ENCODE results near the gene PPA2. TPM values are rescaled to one million over a fixed set of nuclear protein-coding genes. Genes with fewer than 3 reads are reported as not detected.

PPA2 gene
- total RNA-seq, 1 experiment from 2014 or later: 76.4 TPM

GRCh38 chr4:105510245-105510644 is 36.4 kb upstream of the PPA2 start:
- no peak overlapping the region for H2BK15ac ChIP-seq (ENCODE audit: low read depth, low read length)
- H3K23me2 ChIP-seq (ENCODE audit: insufficient read length, low read depth, low read length, poor library complexity, severe bottlenecking): no peaks in the 10 kb centered on the region
- no peak overlapping the region for H3K4ac ChIP-seq (ENCODE audit: low read depth, low read length)
- Mint-ChIP-seq H3K4me1 (no peaks in the 10 kb centered on the region), H3K4me3 (no peak overlapping the region), H3K27ac (no peak overlapping the region), H3K9me3 (peaks cover 8% of the 10 kb centered on the region in 2 experiments; a peak in 4 of 5 replicates), H3K27me3 (ENCODE audit: low read depth) (peaks cover 16% of the 10 kb centered on the region), H3K36me3 (ENCODE audit: insufficient read depth in 1 of 3, low read depth in 3 of 3) (no peaks in the 10 kb centered on the region)
- no peak overlapping the region for H3K14ac ChIP-seq (ENCODE audit: insufficient read depth, low read length)
- H3K27me3 ChIP-seq (ENCODE audit: insufficient read depth, low read length): no peaks in the 10 kb centered on the region
- H3K23ac ChIP-seq (ENCODE audit: insufficient read length, low read depth, low read length): no peak overlapping the region
- H3K9me3 ChIP-seq (ENCODE audit: control insufficient read depth, low read depth, low read length): no peaks in the 10 kb centered on the region
- no peak overlapping the region for H2BK120ac ChIP-seq (ENCODE audit: low read depth, low read length, poor library complexity, severe bottlenecking)
- H4K5ac ChIP-seq (ENCODE audit: insufficient read length, low read depth, low read length): no peak overlapping the region
- H3K4me2 ChIP-seq (ENCODE audit: insufficient read depth, insufficient read length, low read length): no peak overlapping the region
- H4K91ac ChIP-seq (ENCODE audit: insufficient read length, low read depth, low read length): no peak overlapping the region
- H3K18ac ChIP-seq (ENCODE audit: insufficient read length, low read depth, low read length): no peak overlapping the region
- H3T11ph ChIP-seq (ENCODE audit: low read length): no peak overlapping the region
- H2AFZ ChIP-seq (ENCODE audit: low read length): no peak overlapping the region
- no peaks in the 10 kb centered on the region for H3K79me2 ChIP-seq (ENCODE audit: insufficient read depth, low read length)
- H2BK5ac ChIP-seq (ENCODE audit: insufficient read length, low read length): no peak overlapping the region
- no peak overlapping the region for H2AK5ac ChIP-seq (ENCODE audit: insufficient read length, low read length)
- no peaks in the 10 kb centered on the region for H3K79me1 ChIP-seq (ENCODE audit: insufficient read depth, low read depth, low read length, poor library complexity, severe bottlenecking)
- no peak overlapping the region for H3K27ac ChIP-seq (ENCODE audit: insufficient read length, low read depth, low read length)
- H3K56ac ChIP-seq (ENCODE audit: insufficient read length, low read depth, low read length): no peak overlapping the region
- WGBS (ENCODE audit: extremely low coverage, insufficient read length, low lambda C conversion rate): no CpG with 5 or more reads among the region's 2 CpGs
- DNase-seq: no peak
- no peak overlapping the region for H3K9ac ChIP-seq (ENCODE audit: extremely low read depth, insufficient read length, low read length)
- H2BK12ac ChIP-seq (ENCODE audit: insufficient read length, low read depth, low read length): no peak overlapping the region
- H4K20me1 ChIP-seq (ENCODE audit: control insufficient read depth, insufficient read depth, insufficient read length): no peaks in the 10 kb centered on the region
- no peak for TF ChIP-seq CTCF (conservative IDR thresholded peaks at IDR 0.05)
- no peaks in the 10 kb centered on the region for H3K4me1 ChIP-seq (ENCODE audit: insufficient read depth, low read length)
- no peak overlapping the region for H2BK20ac ChIP-seq (ENCODE audit: low read depth, low read length, poor library complexity, severe bottlenecking)
- no peak overlapping the region for H4K8ac ChIP-seq (replicated peaks; ENCODE audit: insufficient read length, low read depth, low read length)

All from H9 (cell line).